RWPE2 (cell line): ENCODE measurements around the gene GPR17.

Experiments used
- ATAC-seq: fragments of 200-7000 bp; cut with Tn5 transposase; 3 replicates; pipeline ENCODE4 v1.9.1; 2021; ENCODE audit warnings: low read depth
- DNase-seq: peaks from one replicate; pipeline ENCODE4 v3.0.0-alpha.2; 2020; ENCODE audit warnings: low spot score
- H3K27ac ChIP-seq: fragments of 450-650 bp; 2 replicates; pipeline ENCODE4 v1.5.1; 2017; ENCODE audit warnings: mild to moderate bottlenecking; ENCODE audit not compliant: poor library complexity, severe bottlenecking
- H3K27me3 ChIP-seq: fragments of 250-450 bp; sonication (Bioruptor Pico); 2 replicates; pipeline ENCODE4 v1.5.1; 2021; ENCODE audit warnings: mild to moderate bottlenecking, moderate library complexity; ENCODE audit not compliant: insufficient read depth, poor library complexity, severe bottlenecking
- H3K36me3 ChIP-seq: fragments of 250-450 bp; sonication (Bioruptor Pico); 2 replicates; pipeline ENCODE4 v1.5.1; 2020; ENCODE audit warnings: low read depth, mild to moderate bottlenecking, moderate library complexity
- H3K4me1 ChIP-seq: fragments of 250-450 bp; sonication (Bioruptor Pico); 2 replicates; pipeline ENCODE4 v1.5.1; 2021; ENCODE audit warnings: mild to moderate bottlenecking, moderate library complexity; ENCODE audit not compliant: insufficient read depth, poor library complexity, severe bottlenecking
- H3K4me3 ChIP-seq: fragments of 250-450 bp; sonication (Bioruptor Pico); 2 replicates; pipeline ENCODE4 v1.5.1; 2021; ENCODE audit warnings: mild to moderate bottlenecking, moderate library complexity; ENCODE audit not compliant: severe bottlenecking
- H3K9me3 ChIP-seq: fragments of 250-450 bp; sonication (Bioruptor Pico); 2 replicates; pipeline ENCODE4 v1.5.1; 2021; ENCODE audit warnings: mild to moderate bottlenecking, moderate library complexity; ENCODE audit not compliant: severe bottlenecking
- TF ChIP-seq, protein P1 (sequence below): fragments of 450-650 bp; IDR thresholded peaks from one replicate; pipeline ENCODE4 v1.5.1; 2017; ENCODE audit warnings: mild to moderate bottlenecking, moderate library complexity; ENCODE audit not compliant: poor library complexity, severe bottlenecking

GPR17 gene

GRCh38 chr2:127694986-127695385, 49.0 kb downstream of the GPR17 start:
- no peak for DNase-seq

GRCh38 chr2:127695491-127696472, 49.8 kb downstream of the GPR17 start:
- Histone ChIP-seq H3K4me3 (no peak overlapping the region), H3K36me3 (no peaks in the 10 kb centered on the region)

More at GRCh38 chr2:127694986-127695385, 49.0 kb downstream of the GPR17 start:
- Histone ChIP-seq H3K27me3 (no peaks in the 10 kb centered on the region), H3K9me3 (no peaks in the 10 kb centered on the region), H3K4me3 (no peak overlapping the region), H3K4me1 (no peaks in the 10 kb centered on the region), H3K27ac (no peak overlapping the region), H3K36me3 (no peaks in the 10 kb centered on the region)
- no peak for ATAC-seq
- TF ChIP-seq, protein P1, sequence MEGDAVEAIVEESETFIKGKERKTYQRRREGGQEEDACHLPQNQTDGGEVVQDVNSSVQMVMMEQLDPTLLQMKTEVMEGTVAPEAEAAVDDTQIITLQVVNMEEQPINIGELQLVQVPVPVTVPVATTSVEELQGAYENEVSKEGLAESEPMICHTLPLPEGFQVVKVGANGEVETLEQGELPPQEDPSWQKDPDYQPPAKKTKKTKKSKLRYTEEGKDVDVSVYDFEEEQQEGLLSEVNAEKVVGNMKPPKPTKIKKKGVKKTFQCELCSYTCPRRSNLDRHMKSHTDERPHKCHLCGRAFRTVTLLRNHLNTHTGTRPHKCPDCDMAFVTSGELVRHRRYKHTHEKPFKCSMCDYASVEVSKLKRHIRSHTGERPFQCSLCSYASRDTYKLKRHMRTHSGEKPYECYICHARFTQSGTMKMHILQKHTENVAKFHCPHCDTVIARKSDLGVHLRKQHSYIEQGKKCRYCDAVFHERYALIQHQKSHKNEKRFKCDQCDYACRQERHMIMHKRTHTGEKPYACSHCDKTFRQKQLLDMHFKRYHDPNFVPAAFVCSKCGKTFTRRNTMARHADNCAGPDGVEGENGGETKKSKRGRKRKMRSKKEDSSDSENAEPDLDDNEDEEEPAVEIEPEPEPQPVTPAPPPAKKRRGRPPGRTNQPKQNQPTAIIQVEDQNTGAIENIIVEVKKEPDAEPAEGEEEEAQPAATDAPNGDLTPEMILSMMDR: no peak

DNA sequence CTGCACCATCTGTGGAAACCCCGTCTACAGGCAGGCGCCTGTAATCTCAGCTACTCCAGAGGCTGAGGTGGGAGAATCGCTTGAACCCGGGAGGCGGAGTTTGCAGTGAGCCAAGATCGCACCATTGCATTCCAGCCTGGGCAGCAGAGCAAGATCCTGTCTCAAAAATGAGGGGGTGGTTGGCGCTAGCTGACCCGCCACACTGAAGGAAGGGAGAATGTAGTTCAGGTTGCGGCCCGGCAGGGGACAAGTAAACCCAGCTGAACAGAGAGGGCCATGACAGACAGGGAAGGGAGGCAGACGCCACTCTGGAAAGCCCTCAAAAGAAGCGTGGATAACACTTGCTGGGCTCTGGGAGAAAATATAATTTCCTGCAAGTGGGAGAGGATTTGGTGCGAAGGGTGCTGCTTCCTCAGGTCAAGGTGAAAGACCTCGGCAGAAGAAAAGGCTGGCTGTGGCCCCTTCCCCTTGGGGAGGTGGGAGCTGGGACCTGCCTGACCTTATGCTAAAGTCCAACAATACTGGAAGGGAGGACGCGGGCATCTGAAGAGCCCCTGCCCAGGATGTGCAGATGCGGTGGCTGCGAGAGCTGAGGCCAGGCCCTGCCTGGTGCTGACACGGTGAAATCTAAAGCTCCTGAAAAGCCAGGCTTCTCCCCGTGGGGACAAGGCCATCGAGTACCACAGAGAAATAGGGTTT, 51.7 kb downstream of the GPR17 start:
- peaks cover 2% of the 10 kb centered on the region for H3K36me3 ChIP-seq
- H3K4me1 ChIP-seq: peaks cover 8% of the 10 kb centered on the region
- H3K4me3 ChIP-seq: no peak overlapping the region
- H3K9me3 ChIP-seq: no peaks in the 10 kb centered on the region
- DNase-seq (no peak), ATAC-seq (no peak)
- TF ChIP-seq, protein P1: no peak
- no peak overlapping the region for H3K27ac ChIP-seq
- H3K27me3 ChIP-seq: no peaks in the 10 kb centered on the region

More at GRCh38 chr2:127695491-127696472, 49.8 kb downstream of the GPR17 start:
- ATAC-seq (no peak), DNase-seq (no peak)
- no peaks in the 10 kb centered on the region for H3K27me3 ChIP-seq
- no peaks in the 10 kb centered on the region for H3K9me3 ChIP-seq
- TF ChIP-seq, protein P1: no peak
- no peak overlapping the region for H3K27ac ChIP-seq
- H3K4me1 ChIP-seq: peaks cover 3% of the 10 kb centered on the region

GRCh38 chr2:127698553-127699355, 52.8 kb downstream of the GPR17 start:
- H3K4me3 ChIP-seq: no peak overlapping the region
- no peak overlapping the region for H3K27ac ChIP-seq
- H3K9me3 ChIP-seq: no peaks in the 10 kb centered on the region
- no peak for DNase-seq
- TF ChIP-seq, protein P1: no peak
- H3K4me1 ChIP-seq: peaks cover 11% of the 10 kb centered on the region
- H3K27me3 ChIP-seq: no peaks in the 10 kb centered on the region
- ATAC-seq: no peak
- H3K36me3 ChIP-seq: peaks cover 13% of the 10 kb centered on the region
